ENCODE measurements around the gene STKLD1. TPM values are rescaled to one million over a fixed set of nuclear protein-coding genes. Genes with fewer than 3 reads are reported as not detected.

The STKLD1 gene
- total RNA-seq, 1 donor from 2014 or later: 0.41 TPM

DNA sequence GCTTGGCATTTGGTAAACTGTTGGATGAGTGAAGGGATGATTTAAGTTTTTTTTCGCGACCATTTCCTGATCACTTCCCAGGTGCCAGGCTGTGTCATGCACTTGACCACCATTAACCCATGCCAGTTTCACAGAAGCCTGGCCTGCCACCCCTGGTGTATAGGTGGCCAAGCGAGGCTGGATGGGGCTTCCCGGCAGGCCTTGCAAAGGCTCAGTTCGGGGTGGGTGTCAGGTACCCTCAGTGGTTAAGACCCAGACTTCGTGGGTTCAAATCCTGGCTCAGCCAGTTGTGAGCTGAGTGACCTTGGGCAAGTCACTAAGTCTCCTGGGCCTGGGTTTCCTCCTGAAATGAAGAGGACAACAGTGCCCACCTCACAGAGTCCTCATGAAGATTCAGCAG, 30.6 kb upstream of the STKLD1 start:
- DNase-seq: no peak

DNA sequence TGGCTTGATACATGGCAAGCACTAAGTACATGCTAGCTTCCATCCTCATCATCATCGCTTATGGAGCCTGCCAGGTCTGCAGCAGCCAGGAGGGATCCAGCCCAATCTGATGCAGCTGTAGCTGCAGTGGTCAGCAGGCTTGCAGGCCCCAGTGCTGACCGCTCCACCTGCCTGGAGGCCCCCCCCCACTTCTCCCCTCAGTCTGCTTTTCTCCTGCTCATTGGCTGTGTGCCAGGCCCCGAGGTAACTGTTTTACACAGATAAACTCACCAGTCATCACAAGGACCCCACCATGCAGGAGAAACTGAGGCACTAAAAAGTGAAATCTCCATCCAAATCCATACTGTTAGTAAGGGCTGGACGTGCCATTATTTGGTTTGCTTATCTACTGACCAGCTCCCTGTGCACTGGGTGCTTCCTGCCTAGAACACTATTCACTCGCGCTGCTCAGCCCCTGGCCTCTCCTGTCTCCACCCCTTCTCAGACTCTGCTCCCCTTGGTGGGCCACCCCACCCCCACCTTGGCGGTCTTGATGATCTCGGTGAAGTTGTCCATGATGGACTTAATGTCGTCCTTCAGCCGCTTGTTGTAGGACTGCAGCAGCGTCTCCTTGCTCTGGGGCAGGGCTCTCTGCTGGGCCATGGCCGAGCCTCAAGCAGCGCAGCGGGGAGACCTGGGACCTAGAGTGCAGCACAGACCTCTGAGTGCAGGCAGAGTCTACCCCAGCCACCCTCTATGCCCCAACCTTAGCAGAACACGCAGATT, 30.0 kb upstream of the STKLD1 start:
- DNase-seq: no peak

DNA sequence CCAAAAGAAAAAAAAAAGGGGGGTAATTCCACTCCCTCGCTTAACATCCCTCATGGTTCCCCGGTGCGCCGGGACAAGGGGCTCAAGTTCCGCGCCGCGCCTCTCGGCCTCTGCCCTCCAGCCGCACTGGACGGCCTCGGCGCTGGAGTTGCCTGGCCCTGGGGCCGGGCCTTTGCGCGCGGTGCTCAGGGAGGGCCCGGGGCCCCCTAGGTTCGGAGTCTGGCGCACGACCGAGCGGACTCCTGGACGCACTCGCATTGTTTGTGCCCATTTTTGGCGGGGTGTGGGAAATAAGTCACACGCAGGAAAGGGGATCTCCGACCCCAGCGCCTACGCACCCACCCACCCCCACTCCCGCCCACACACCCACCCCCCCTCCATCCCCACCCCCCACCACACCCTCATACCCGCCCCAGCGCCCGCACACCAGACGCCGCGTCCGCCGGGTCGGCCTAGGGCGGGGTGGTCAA, 28.6 kb upstream of the STKLD1 start:
- DNase-seq: peak; percentile 54

DNA sequence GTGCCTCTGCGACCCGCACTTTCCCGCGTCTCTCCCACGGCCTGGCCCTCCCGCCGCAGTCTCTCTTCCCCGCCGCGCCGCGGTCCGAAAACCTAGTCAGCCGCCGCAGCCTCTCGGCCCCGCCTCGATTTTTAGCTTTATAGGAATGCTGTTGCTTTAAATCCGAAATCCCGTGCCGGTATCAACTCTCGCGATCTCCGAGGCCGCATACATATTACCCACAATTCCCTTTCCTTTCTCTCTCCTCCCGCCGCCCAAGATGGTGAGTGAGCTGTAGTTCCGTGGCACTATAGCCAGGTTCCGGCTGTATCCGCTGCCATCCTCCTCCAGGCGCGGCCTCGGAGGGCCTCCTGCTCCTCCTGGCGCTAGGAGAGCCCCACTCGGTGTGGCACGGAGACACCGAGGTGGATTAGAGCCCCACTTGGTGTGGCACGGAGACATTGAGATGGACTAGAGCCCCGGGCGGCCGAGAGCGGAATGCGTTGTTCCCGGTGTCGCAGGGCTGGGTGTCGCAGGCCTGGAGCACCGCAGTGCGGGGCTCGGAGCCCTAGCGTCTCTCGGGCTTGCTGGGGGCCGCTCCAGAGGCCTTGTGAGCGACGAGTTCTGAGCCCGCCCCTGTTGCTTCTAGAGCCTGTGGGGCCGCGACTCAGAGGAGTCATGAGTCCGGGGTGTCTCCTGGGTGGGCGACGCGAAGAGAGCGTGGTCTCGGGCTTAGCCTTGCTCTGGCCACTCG, 28.0 kb upstream of the STKLD1 start, which contains the start of the genes MED22 and RPL7A:
TSS of gene MED22 (minus strand) at position 147 of the 733 bp plus-strand sequence. CDS start 1,469 bp downstream, outside the sequence.
TSS of gene RPL7A (plus strand) at position 234 of the 733 bp plus-strand sequence. CDS start at position 260, 26 bp downstream.
- DNase-seq: peak; percentile 99

DNA sequence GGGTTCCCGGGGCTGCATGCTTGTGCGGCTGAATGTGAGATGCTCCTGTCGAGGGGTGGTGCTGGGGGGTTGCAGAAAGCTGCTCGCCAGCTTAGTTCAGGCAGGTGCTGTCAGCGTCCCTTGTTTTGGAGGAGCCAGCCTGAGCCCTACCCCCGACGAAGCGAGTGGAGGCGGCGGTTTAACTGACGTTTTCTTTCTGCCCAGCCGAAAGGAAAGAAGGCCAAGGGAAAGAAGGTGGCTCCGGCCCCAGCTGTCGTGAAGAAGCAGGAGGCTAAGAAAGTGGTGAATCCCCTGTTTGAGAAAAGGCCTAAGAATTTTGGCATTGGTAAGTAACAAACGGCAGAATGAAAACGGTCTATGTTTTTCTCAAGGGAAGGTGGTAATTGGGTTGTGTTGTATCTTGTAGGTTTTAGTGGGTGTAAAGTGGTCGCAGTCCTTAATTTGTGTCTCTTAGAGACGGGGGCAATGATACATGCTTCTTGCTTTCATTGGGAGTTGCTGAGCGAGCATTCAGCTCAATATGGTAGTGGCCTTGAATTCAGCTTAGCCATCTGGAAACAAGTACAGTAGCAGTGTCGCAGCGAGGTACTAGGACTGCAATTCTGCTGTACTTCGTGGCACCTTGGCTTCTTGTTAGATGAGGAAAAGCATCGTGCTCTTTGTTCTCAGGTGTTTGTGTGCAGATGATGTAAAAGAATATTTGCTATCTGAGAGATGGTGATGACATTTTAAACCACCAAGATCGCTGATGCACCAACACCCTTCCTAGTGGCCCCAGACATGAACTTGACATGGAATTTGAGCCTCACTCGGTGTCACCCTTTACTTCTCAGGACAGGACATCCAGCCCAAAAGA, 27.2 kb upstream of the STKLD1 start:
- DNase-seq: no peak

DNA sequence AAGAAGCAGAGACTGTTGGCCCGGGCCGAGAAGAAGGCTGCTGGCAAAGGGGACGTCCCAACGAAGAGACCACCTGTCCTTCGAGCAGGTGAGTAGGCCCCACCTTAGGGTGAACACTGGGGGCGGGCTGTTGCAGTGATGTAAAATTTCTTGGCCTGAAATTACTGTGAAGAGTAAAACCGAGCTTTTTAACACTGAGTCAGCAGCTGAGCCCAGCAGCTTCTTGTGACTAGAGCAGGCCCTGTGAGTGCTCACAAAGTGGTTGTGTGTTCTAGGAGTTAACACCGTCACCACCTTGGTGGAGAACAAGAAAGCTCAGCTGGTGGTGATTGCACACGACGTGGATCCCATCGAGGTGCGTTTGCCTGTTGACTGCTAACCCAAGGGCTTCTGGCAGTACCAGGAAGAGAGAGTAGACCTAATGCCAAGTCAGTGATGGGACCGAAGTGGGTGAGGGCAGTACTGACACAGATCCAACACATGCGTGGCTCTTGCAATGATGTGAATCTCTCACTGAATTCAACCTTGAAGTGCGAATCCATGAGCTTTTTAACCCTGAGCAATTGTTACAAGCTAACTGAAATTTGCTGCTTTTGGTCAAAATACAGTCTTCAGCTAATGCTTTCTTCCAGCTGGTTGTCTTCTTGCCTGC, 26.1 kb upstream of the STKLD1 start:
- no peak for DNase-seq

DNA sequence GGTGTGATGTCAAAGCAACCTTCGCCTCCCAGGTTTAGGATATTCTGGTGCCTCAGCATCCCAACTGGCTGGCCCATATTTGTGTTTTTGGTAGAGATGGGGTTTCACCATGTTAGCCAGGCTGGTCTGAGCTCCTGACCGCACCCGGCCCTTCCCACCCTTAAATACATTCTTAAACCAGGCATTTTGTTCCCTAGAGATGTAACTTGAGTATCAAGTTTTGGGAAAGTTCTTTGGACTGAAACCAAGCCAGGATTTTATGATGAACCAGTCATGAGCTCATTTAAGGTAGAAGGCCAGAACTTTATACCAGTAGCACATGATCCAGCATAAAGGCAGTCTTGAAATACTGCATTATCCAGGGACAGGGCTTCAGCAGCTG, 24.6 kb upstream of the STKLD1 start:
- DNase-seq: no peak

DNA sequence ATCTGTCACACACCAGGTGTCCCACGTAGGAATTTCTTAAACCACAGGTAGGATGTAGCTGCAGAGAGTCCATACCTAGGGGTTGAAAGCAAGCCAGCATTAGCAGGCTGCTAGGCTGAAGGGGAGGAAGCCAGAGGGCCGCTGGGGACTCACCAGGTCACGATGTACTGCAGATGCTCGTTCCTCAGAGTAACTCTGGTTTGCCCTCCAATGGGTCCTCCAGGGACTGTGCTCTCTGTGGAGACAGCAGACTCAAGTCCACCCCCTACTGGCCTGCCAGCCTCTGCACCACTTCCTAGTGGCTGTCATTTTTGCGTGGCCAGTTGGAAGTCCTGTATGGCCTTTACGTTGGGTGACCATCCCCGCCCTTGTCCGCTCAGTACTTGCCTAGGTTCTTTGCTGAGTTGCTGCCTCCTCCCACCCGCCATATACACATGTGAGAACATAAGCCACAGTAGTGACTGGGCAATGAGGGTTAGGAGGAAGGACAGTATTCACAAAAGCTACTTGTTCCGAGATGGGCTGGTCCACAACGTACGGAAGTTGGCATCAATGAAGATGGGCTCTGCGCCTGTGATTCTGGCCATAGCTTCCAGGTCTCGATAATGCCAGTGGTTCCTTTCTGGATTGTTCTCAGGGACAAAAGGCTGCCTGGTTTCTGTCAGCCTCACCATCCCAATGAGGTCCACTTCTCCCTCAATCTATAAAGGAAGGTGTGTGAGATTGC, 24.1 kb upstream of the STKLD1 start:
- DNase-seq: no peak

DNA sequence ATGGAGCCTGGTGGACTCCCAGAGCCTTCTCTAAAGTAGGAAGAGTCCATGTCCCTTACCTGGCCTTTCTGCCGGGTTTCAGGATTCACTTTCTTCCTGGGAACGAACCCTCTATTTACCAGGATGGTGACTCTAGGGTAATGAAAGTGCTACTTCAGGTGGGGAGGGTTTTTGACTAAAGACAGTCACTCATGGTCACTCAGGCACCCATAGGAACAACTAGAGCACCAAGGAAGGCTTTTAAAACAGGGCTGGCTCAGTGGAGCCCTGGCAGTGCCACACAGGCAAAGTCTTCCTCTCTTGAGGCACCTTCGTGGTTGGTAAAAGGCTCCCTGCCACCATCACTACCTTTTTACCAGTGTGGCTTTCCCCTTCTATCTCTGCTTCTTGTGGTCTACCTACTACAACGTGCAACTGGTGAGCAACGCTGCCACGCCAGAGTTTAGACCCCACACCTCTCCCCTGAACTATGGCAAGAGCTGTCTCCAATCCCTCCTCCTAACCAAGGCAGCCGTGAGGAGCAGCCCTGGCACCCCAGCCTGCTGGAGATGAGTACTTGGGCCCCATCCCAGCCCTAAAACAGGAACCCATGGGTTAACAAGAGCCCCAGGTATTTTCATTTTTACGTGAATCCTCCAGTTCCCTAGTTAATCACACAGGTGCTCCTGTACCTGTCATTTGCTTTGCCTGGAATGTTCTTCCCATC, 23.4 kb upstream of the STKLD1 start:
- no peak for DNase-seq

DNA sequence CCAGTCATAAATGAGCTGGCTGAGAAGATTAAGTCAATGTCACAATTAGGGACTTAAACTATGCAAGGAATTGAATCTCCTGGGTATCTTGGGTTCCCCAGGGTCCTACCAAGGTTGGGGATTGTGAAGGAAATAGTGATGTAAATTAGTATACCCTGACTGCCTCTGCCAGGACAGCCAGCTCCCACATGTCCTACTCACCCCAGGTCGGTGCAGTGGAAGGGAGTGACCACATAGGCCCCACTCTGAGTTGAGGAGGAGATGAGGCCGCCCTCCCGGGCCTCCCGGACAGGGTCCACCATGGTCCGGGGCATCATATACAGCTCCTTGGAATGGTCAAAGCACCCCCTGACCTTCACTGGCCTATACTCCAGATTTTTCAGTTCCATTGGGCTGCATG, 22.6 kb upstream of the STKLD1 start:
- no peak for DNase-seq

DNA sequence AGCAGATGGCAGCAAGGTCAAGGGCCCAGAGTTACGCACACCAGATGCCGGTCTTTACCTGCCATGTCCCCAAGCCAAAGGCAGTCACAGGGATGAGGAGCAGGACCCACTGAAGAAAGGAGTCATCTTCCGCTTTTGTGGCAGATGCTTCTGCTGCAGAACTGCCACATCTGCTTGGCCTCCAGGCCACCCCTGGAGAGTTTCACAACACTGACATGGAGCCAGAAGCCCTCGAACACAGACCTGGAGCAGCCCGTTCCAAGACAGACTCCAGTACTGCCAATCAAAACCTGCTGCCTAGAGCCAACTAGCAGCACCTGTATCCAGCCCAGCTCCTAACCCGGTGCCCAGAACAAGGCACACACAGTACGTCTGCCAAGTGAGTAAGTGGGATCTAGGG, 21.4 kb upstream of the STKLD1 start:
- DNase-seq: no peak

DNA sequence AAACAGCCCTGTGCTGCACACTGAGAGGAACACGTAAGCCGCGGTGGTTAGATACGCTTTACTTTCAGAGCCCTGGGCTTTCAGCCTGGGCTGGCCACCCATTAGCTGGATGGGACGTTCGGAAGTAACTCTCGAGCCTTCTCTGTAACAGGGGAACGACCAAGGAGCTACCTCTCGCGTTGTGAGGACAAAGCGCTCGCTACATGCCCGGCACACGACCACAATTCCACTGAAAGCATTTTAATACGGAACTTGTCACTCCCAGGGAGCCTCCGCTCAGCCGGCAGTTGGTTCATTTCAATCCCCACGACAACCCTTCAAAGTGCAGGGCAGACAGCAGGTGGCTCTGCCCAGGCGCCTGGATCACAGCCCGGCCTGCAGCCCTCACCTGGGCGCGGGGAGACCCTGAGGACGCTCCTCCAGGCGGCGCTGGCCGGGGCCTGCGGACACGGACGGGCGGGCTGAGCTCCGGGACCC, 20.2 kb upstream of the STKLD1 start:
- DNase-seq: no peak

DNA sequence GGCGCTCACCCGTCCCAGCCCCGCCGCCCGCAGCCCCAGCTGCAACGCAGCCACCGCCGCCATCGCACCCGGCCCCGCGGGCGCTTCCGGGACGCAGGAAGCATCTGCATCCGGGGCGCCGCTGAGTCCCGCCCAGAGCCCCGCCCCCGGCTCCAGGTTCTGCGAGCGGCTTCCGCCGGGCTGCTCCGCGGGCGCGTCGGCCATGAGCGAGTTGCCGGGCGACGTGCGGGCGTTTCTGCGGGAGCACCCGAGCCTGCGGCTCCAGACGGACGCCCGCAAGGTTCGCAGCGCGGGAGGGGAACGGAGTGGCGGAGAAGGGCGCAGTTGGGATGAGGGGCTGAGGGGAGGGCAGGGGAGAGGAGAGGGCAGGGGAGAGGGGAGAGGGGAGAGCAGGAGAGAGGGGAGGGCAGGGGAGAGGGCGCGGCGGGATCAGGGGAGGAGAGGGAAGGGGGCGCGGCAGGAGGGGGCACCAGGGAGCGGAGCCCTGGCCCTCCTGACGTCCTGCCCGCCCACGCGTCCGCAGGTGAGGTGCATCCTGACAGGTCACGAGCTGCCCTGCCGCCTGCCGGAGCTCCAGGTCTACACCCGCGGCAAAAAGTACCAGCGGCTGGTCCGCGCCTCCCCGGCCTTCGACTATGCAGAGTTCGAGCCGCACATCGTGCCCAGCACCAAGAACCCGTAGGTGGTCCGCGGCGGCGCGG, 19.6 kb upstream of the STKLD1 start, which contains the start of the genes SURF1 and SURF2:
TSS of gene SURF1 (minus strand) at position 97 of the 701 bp plus-strand sequence. CDS start at position 63, 34 bp downstream.
TSS of gene SURF2 (plus strand) at position 160 of the 701 bp plus-strand sequence. CDS start at position 203, 43 bp downstream.
- peak; percentile 92 for DNase-seq

DNA sequence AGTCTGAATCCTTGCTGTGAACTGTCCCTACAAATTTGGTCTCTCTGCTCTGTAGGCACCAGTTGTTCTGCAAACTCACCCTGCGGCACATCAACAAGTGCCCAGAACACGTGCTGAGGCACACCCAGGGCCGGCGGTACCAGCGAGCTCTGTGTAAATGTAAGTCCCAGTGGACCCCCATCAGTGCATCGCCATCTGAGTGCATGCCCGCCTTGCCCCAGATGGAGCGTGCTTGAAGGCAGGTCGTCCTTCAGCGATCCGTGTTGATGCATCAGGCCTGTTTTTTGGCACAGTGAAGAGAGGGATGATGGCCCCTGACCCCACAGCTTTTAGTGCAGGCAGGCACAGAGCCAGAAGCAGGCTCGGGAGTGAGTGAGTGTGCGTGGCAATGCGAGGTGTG, 18.5 kb upstream of the STKLD1 start:
- no peak for DNase-seq

DNA sequence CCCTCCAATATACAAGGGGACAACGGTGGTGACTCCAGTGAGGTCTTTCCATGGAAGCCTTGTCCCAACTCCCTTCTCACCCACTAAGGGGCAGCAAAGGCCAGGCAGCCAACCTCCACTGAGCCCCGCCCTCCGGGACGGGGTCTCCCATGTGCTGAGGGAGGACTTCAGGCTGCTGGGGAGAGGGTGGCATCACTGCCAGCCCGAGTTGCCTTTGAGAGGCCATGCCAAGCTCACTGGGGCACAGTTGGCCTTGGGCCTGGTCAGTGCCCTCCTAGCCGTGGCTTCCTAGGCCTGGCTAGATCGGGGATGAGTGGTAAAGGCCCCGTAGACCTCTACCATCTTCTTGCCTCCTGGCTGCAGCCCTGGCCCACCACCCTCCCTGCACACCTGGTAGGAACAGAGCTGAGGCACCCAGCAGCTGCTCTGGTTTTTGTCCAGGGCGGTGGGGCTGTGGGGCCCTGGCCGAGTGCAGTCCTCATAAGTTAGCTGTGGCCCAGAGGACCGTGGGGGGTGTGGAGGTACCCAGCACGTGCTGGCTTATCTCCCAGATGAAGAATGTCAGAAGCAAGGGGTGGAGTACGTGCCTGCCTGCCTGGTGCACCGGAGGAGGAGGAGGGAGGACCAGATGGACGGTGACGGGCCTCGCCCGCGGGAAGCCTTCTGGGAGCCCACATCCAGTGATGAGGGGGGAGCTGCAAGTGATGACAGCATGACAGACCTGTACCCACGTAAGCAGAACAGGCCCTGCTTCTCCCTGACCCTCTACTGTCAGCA, 16.6 kb upstream of the STKLD1 start:
- DNase-seq: peak; percentile 47

DNA sequence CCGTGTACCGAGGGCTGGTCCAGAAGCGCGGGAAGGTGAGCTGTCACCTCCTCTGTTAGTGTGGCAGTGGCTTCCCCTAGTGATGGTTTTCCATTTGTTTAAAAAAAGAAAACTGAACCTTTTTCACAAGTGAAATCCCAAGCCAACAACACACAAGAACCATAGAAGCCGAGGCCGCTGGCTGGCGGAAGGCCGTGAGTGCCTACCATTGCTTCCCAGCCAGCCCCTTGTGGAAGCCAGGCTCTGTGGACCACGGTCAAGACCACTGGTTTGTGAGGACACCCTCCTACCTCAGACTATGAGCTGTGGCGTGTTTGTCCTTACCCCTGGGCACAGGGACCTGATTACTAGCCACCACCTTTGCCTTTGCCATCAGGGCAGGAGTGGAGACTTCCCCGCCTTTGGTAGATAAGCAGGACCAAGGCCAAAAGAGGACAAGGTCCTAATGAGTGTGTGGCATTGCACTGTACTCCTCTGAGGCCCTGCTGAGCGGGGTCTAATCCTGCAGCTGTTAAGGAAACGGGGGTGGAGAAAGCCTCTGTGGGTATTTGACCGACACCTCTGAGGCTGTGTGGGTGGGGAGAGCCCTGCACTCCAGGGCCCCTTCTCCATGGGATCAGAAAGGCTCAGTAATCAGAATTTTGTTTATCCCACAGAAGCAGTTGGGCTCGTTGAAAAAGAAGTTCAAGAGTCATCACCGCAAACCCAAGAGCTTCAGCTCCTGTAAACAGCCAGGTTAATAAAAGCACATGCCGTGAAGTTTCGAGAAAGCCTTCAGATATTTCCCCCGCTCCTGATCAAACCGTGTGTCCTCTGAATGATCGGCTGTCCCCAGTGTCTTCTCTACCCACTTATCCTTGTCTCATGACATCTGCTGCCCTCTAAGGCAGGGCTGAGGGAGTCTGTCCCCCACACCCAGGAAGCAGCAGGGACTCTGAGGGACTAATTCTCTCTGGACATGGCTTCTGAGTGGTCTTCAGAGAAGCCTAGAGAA, 15.5 kb upstream of the STKLD1 start:
- peak; percentile 53 for DNase-seq

DNA sequence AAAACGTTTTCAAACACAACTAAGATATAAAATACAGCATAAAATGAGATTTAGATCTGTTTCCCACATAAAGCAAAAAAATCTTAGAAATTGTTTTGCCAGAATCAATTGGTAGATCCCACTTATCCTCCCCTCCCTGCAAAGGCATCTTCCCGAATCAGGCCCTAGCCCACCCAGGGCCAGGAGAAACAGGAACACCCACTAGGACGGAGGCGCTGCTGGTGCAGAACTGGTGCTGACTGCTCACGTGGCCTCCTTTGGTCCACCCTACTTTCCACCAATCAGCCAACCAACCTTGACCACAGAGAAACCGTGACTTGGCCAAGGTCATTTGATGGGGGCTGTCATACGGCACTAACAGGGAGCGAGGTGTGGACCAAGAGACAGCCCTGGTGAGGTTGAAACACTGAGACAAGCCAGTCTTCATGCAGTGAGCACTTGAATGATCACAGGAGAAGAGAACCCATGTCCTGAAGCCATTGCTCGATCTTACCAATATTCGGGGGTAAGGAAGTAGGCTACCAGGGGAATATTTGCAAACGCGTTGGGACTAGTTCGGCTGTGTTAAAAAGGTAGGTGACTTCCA, 14.6 kb upstream of the STKLD1 start:
- DNase-seq: no peak
